Stimulated activated CD8-positive, alpha-beta memory T cell treated with anti-CD3 and anti-CD28 coated beads, Interleukin-7, amount 100 ng/mL, for 1 hour (primary cell): ENCODE data around the gene C1orf116.

Experiments
- DNase-seq, 2 donors: peaks; one replicate each; pipeline ENCODE4 v3.0.0-alpha.2; 2020; ENCODE audit warnings: low read depth in 2 of 2

The C1orf116 gene

GRCh38 chr1:207019661-207020060 is 12.9 kb downstream of the C1orf116 start:
- no peak for DNase-seq

GRCh38 chr1:207019161-207019560 is 13.4 kb downstream of the C1orf116 start:
- DNase-seq = no peak

- no peak for DNase-seq
Measured at GRCh38 chr1:207018707-207019106, 13.8 kb downstream of the C1orf116 start.

- no peak for DNase-seq
Measured at GRCh38 chr1:207017615-207018559, 14.7 kb downstream of the C1orf116 start.

DNA sequence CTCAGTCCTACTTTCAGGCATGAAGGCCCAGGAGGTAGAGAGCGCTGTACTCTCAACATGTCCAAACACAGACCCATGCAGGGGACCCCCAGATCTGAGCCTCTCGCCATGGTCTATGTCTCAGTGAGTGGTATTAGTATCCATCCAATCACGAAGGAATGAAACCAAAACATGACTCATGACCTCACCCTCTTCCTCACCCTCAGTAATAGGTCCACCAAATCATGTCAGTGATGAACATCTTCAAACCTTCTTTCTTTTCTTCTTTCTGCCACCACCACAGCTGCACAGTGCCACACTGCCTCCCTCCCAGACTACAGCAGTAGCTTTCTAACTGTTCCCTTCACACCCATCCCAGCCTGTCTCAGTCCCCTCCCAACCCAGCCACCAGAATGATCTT is 16.8 kb downstream of the C1orf116 start:
- DNase-seq = no peak

DNA sequence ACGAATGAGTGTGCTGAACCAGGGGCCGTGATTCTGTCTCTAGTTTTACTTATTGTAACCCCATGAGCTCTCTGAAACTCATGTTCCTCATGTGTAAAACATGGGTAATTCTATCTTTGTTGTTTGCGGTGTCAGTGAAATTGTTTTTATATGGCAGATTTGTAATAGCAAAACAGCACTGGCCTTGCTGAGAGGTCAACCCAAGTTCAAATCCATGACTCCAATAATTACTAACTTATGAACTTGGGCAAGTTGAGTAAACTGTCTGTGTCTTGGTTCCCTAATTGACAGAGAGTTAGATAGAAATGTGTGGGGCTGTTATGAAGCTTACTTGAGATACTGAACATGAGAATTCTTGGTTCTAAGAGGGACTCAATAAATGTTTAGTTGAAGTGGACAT is 17.8 kb downstream of the C1orf116 start:
- DNase-seq = no peak

GRCh38 chr1:207013321-207014085 is 19.1 kb downstream of the C1orf116 start:
- no peak for DNase-seq

DNA sequence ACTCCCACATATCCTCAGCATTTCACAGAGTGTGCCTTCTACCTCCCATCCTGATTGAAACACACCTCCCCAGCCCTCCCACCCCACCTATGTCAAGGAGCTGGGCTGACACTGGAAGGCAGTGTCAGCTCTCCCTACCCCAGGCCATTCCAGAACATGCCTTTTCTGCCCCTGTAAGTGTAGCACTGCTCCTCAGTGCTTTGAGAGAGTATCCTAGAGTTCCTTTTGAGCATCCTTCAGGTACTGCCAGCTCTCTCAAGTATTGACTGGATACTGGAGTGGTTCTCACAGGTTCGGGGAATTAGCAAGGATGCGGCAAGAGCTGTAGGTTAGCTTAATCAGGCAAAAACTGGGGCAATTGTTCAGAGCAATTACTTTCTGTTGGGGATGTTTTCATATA is 21.8 kb downstream of the C1orf116 start:
- DNase-seq = no peak

GRCh38 chr1:207009945-207010344 is 22.6 kb downstream of the C1orf116 start:
- DNase-seq = no peak

DNA sequence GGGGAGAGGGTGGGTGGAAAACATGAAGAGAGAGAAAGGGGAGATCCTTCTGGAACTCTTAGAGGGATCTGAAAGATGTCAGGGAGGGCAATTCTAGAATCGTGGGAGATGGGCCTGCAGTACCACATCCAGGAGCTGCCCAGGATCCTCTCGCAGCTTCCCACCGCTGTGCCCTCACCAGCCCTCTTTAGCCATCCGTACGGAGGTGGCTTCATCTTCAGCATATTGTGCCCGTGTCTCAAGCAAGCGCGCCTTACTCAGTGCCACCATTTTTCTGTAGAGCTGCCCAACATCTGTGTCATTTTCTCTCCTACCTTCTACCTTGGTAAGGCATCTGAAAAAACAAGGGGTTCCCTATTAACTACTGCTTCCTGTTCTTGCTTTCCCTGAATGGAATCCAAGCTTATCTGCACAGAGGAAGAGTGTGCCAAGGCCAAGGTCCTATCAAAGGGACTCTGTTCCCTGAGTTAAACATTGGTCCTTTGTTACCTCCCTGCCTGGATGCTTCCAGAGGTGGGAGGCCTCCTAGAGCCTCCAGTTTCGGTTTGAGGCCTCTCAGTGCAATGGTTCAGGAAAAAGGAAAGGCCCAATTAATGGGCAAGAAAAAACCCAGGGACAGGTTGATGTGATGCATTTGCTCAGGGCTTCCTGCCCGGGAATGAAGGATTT is 23.2 kb downstream of the C1orf116 start:
- no peak for DNase-seq

- no peak for DNase-seq
Measured at GRCh38 chr1:207007352-207008033, 25.1 kb downstream of the C1orf116 start.

- no peak for DNase-seq
Measured at GRCh38 chr1:207006914-207007313, 25.6 kb downstream of the C1orf116 start.

DNA sequence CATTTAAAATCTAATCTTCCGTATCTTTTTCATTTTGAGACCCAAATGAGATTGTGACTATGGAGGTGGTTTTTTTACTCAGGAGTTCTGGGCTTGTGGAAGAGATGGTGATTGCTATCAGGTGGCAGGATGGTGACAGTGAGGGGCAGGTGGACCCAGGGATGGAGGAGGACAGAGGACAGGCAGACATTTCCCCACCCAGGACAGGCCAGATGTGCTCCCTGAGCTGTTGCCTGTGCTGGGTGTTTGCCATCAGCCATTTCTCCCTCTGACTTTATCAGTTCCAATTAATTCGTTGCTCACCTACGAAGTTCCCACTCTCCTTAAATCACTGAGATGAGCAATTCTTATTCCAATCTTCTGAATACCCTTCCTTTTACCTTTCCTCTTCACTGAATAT is 26.5 kb downstream of the C1orf116 start:
- DNase-seq = no peak

- no peak for DNase-seq
Measured at GRCh38 chr1:207004931-207005830, 27.4 kb downstream of the C1orf116 start.

- no peak for DNase-seq
Measured at GRCh38 chr1:207003210-207003609, 29.3 kb downstream of the C1orf116 start.

- no peak for DNase-seq
Measured at GRCh38 chr1:207002724-207003146, 29.8 kb downstream of the C1orf116 start.

GRCh38 chr1:207001492-207002245 is 30.9 kb downstream of the C1orf116 start:
- DNase-seq = no peak

DNA sequence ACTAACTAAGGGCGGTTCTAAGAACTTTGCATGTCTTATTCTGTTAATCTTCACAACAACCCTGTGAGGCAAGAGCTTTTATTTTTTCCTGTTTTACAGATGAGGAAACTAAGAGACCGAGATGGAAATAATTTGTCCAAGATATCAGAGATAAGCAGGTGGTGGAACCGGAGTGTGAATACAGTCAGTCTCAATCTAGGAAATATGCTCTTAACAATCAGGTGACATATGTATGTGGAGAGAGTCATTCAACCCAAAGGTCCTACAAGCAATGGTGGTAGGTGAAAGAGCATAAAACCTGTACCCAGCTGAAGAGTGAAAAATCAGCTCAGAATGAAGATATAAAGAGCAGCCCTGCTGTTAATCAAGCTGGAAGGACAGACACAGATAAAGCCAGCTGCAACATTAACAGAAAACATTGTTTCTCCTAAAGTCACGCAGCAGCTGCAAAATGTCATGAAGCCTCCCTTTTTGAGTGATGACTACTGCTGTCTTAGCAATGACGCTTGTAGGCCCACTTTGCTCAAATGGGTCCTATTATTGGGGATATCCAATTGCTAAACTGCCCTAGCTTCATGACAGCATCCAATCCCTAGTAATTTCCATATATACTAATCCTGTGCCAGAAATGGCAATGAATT is 31.8 kb downstream of the C1orf116 start:
- no peak for DNase-seq

- no peak for DNase-seq
Measured at GRCh38 chr1:206998816-206999215, 33.7 kb downstream of the C1orf116 start.
